ENCODE measurements around the gene MLLT3. TPM values are rescaled to one million over a fixed set of nuclear protein-coding genes. Genes with fewer than 3 reads are reported as not detected.

The MLLT3 gene
- total RNA-seq, 4 donors from 2014 or later, result 15.1 to 30.5 (median 18.4) TPM

DNA sequence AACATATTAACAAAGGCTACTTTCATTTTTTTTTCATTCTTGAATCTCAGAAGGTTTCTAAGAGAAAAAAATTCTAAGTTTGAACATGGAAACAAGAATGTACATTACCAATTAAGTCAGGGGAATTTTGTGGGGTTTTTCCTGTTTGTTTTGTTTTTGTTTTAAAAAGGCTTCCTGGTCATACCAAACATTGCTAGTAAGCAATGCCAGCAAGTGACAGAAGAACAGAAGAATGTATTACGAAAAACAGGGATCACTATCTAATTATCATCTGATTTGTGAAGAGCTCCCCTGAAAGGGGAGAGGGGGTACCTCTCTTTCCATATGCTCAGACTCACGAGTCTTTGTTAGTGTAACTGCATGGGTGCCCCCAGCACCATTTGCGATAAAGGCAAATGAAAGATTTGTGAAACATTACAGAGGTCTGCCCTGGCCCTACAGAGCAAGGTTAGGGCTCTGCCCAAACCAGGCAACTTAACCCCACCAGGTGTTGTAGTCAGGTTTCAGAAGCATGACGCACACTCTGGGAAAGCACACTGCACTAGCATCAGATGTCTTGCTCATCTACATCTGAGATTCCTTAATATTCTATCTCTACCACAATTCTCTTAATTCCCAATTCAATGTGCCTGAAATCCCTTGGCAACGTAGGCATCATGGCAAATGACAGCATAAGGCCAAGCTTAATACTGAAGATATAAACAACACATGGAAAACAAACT, 268.2 kb downstream of the MLLT3 start:
- DNase-seq, result no peak

DNA sequence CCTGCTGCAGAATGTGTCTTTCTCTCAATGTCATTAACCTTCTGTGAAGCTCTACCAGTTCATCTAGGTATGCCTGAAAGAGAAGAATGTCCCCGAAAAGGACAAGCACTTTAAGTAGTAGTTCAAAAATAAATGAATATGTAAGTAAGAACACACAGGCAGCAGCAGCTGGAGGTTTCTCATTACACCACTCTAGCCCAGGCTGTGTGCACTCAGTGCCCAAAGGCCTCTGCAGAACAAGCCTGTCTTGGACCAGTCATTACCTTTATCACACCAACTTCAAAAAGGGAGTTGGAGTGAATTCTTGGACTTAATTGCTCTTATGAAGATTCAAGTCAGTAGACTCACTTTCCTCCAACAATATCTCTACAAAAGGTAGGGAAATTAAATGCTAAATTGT, 268.8 kb downstream of the MLLT3 start:
- Histone ChIP-seq H3K9me3 (no peaks in the 10 kb centered on the region), H3K27ac (no peak overlapping the region), H3K4me1 (peaks cover 0 to 20% (median 0%) of the 10 kb centered on the region in 4 donors), H3K36me3 (peaks cover 0 to 13% (median 0%) of the 10 kb centered on the region in 3 donors), H3K27me3 (no peaks in the 10 kb centered on the region), H3K4me3 (no peak overlapping the region)
- TF ChIP-seq POLR2A (IDR thresholded peaks at IDR 0.05), result no peak
- TF ChIP-seq, protein P1, sequence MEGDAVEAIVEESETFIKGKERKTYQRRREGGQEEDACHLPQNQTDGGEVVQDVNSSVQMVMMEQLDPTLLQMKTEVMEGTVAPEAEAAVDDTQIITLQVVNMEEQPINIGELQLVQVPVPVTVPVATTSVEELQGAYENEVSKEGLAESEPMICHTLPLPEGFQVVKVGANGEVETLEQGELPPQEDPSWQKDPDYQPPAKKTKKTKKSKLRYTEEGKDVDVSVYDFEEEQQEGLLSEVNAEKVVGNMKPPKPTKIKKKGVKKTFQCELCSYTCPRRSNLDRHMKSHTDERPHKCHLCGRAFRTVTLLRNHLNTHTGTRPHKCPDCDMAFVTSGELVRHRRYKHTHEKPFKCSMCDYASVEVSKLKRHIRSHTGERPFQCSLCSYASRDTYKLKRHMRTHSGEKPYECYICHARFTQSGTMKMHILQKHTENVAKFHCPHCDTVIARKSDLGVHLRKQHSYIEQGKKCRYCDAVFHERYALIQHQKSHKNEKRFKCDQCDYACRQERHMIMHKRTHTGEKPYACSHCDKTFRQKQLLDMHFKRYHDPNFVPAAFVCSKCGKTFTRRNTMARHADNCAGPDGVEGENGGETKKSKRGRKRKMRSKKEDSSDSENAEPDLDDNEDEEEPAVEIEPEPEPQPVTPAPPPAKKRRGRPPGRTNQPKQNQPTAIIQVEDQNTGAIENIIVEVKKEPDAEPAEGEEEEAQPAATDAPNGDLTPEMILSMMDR (IDR thresholded peaks at IDR 0.05), result no peak
- DNase-seq, result no peak

More for the DNA sequence above, 268.2 kb downstream of the MLLT3 start:
- TF ChIP-seq POLR2A (IDR thresholded peaks at IDR 0.05), result no peak
- TF ChIP-seq, protein P1 (IDR thresholded peaks at IDR 0.05), result no peak
- no peak overlapping the region for H3K4me3 ChIP-seq
- no peaks in the 10 kb centered on the region for H3K27me3 ChIP-seq
- no peak overlapping the region for H3K27ac ChIP-seq
- H3K36me3 ChIP-seq, result peaks cover 0 to 13% (median 0%) of the 10 kb centered on the region in 3 donors
- no peaks in the 10 kb centered on the region for H3K9me3 ChIP-seq
- peaks cover 0 to 20% (median 0%) of the 10 kb centered on the region in 4 donors for H3K4me1 ChIP-seq

DNA sequence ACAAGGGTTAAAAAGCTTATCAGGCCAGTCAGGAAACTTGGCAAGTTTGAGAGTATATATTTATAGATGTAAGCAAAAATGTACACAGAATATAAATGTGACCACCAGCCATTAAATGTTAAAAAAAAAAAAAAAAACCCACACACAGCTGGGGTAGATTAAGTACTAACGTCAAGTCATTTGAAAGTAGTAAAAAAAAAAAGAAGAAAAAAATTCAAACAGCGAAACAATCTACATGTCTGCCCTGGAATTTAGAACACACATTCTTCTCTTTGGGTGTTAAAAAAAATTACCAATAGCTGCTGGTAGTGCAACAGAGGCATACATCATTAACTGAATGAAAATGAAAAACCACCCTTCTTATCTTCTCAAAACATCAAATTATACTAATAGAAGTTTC, 269.7 kb downstream of the MLLT3 start:
- peaks cover 0 to 13% (median 0%) of the 10 kb centered on the region in 3 donors for H3K36me3 ChIP-seq
- no peaks in the 10 kb centered on the region for H3K27me3 ChIP-seq
- no peak for TF ChIP-seq POLR2A (IDR thresholded peaks at IDR 0.05)
- TF ChIP-seq, protein P1 (IDR thresholded peaks at IDR 0.05), result no peak
- no peak overlapping the region for H3K27ac ChIP-seq
- H3K4me1 ChIP-seq, result peaks cover 0 to 17% (median 0%) of the 10 kb centered on the region in 4 donors
- H3K4me3 ChIP-seq, result no peak overlapping the region
- DNase-seq, result no peak
- H3K9me3 ChIP-seq, result no peaks in the 10 kb centered on the region

- Histone ChIP-seq H3K4me1 (peaks cover 0 to 8% (median 0%) of the 10 kb centered on the region in 4 donors), H3K9me3 (no peaks in the 10 kb centered on the region), H3K36me3 (peaks cover 0 to 13% (median 0%) of the 10 kb centered on the region in 3 donors), H3K4me3 (no peak overlapping the region), H3K27ac (no peak overlapping the region), H3K27me3 (no peaks in the 10 kb centered on the region)
- no peak for DNase-seq
- no peak for TF ChIP-seq POLR2A (IDR thresholded peaks at IDR 0.05)
- TF ChIP-seq, protein P1 (IDR thresholded peaks at IDR 0.05), result no peak
Observed at GRCh38 chr9:20351715-20352114, 270.6 kb downstream of the MLLT3 start.

DNA sequence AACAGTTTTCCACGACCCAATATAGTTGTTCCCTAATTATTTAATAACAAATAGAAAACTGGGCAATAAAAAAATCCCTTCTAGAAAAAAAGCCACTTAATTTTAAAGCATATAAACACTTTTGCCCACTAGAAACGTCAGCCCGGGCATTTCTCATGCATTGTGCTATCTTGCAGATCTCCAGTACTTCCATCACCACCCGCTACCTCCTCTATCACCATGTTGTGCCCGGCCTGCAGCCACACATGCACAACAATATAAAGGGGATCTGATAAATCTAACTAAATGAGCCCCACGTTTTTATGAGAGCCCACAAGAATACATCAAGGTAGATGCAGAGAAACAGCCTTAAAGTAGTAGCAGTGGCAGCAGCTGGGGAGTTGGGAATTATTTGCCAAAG, 272.7 kb downstream of the MLLT3 start:
- Histone ChIP-seq H3K9me3 (no peaks in the 10 kb centered on the region), H3K27ac (no peak overlapping the region), H3K27me3 (no peaks in the 10 kb centered on the region), H3K36me3 (peaks cover 0 to 13% (median 0%) of the 10 kb centered on the region in 3 donors), H3K4me3 (no peak overlapping the region), H3K4me1 (no peaks in the 10 kb centered on the region)
- TF ChIP-seq, protein P1 (IDR thresholded peaks at IDR 0.05), result no peak
- TF ChIP-seq POLR2A (IDR thresholded peaks at IDR 0.05), result no peak
- DNase-seq, result no peak

Measured in Peyer's patch (tissue), 4 donors.